ENCODE results near the gene LSP1.

DNA sequence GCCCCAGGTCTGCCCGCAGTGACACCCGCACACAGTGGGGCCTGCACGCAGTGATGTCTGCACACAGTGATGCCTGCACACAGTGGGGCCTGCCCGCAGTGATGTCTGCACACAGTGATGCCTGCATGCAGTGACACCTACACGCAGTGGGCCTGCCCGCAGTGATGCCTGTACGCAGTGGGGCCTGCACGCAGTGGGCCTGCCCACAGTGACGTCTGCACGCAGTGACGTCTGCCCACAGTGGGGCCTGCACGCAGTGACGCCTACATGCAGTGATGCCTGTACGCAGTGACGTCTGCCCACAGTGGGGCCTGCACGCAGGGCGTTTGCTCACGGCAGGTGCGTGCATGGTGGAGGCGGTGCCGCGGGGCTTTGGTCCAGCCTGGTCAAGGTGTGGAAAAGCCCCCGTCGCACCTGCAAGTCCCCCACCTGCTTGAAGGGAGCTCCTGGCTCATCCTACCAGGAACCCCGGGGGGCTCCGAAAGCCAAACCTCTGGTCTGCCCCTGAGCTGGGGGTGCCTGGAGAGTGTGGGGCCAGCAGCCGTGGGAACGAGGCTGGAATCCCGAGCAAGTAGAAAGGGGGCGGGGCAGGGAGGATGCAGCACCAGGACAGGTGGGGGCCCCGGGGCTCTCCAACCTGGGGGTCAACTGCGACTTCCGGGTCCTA is 27.0 kb upstream of the LSP1 start:
- TF ChIP-seq, protein P1, sequence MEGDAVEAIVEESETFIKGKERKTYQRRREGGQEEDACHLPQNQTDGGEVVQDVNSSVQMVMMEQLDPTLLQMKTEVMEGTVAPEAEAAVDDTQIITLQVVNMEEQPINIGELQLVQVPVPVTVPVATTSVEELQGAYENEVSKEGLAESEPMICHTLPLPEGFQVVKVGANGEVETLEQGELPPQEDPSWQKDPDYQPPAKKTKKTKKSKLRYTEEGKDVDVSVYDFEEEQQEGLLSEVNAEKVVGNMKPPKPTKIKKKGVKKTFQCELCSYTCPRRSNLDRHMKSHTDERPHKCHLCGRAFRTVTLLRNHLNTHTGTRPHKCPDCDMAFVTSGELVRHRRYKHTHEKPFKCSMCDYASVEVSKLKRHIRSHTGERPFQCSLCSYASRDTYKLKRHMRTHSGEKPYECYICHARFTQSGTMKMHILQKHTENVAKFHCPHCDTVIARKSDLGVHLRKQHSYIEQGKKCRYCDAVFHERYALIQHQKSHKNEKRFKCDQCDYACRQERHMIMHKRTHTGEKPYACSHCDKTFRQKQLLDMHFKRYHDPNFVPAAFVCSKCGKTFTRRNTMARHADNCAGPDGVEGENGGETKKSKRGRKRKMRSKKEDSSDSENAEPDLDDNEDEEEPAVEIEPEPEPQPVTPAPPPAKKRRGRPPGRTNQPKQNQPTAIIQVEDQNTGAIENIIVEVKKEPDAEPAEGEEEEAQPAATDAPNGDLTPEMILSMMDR (IDR thresholded peaks at IDR 0.05; ENCODE audit: control extremely low read depth in 1 of 3, insufficient read depth in 1 of 3, low read depth in 1 of 3, low read length in 3 of 3): no peak
- TF ChIP-seq EP300 (IDR thresholded peaks at IDR 0.05; ENCODE audit: borderline replicate concordance in 1 of 2, low read depth in 2 of 2, low read length in 2 of 2) (no peak), RFX5 (IDR thresholded peaks at IDR 0.05; ENCODE audit: borderline replicate concordance, low read depth, low read length) (no peak), CHD2 (IDR thresholded peaks at IDR 0.05; ENCODE audit: low read length) (no peak), ZNF274 (IDR thresholded peaks at IDR 0.05; ENCODE audit: borderline replicate concordance, extremely low read depth, low read length) (no peak), POLR2A (IDR thresholded peaks at IDR 0.05; ENCODE audit: control extremely low read depth in 1 of 2, low read depth in 2 of 2, low read length in 2 of 2) (no peak), EZH2 (IDR thresholded peaks at IDR 0.05; ENCODE audit: low read depth, low read length, severe bottlenecking) (no peak), RAD21 (IDR thresholded peaks at IDR 0.05 in 1 of 2, conservative IDR thresholded peaks at IDR 0.05 in 1 of 2; ENCODE audit: low read depth in 2 of 2, low read length in 2 of 2) (no peak), JUN (IDR thresholded peaks at IDR 0.05; ENCODE audit: low read depth, low read length) (no peak), CBX8 (IDR thresholded peaks at IDR 0.05; ENCODE audit: borderline replicate concordance, low read depth, low read length) (no peak), SP1 (IDR thresholded peaks at IDR 0.05; ENCODE audit: low read depth, low read length) (no peak), SP2 (IDR thresholded peaks at IDR 0.05; ENCODE audit: low read length) (no peak), POLR2AphosphoS5 (IDR thresholded peaks at IDR 0.05; ENCODE audit: low read depth, low read length) (no peak), KDM1A (IDR thresholded peaks at IDR 0.05; ENCODE audit: borderline replicate concordance, low read length) (no peak)

Measured in H1 (cell line).